H9 (cell line): ENCODE results near the gene FST. TPM values are rescaled to one million over a fixed set of nuclear protein-coding genes. Genes with fewer than 3 reads are reported as not detected.

Experiments used
- DNase-seq: peaks from one replicate; pipeline ENCODE4 v3.0.0-alpha.2; 2017
- H2AFZ ChIP-seq: one replicate; pipeline ENCODE4 v1.6.1; 2013; ENCODE audit warnings: mild to moderate bottlenecking, low read length, control low read depth, moderate library complexity
- H2AK5ac ChIP-seq: 2 replicates; pipeline ENCODE4 v1.6.1; 2013; ENCODE audit warnings: low read length, control low read depth, mixed read lengths; ENCODE audit not compliant: insufficient read length
- H2BK120ac ChIP-seq: one replicate; pipeline ENCODE4 v1.6.1; 2013; ENCODE audit warnings: low read depth, mild to moderate bottlenecking, low read length, control low read depth, inconsistent platforms; ENCODE audit not compliant: poor library complexity, severe bottlenecking
- H2BK12ac ChIP-seq: 2 replicates; pipeline ENCODE4 v1.6.1; 2013; ENCODE audit warnings: low read length, control low read depth, mixed read lengths, low read depth; ENCODE audit not compliant: insufficient read length
- H2BK15ac ChIP-seq: 2 replicates; pipeline ENCODE4 v1.6.1; 2013; ENCODE audit warnings: low read depth, low read length, control low read depth
- H2BK20ac ChIP-seq: one replicate; pipeline ENCODE4 v1.6.1; 2013; ENCODE audit warnings: low read depth, mild to moderate bottlenecking, low read length, control low read depth, inconsistent platforms; ENCODE audit not compliant: poor library complexity, severe bottlenecking
- H2BK5ac ChIP-seq: 2 replicates; pipeline ENCODE4 v1.6.1; 2013; ENCODE audit warnings: low read length, control low read depth, mixed read lengths; ENCODE audit not compliant: insufficient read length
- H3K14ac ChIP-seq: 2 replicates; pipeline ENCODE4 v1.6.1; 2013; ENCODE audit warnings: low read length, control low read depth; ENCODE audit not compliant: insufficient read depth
- H3K18ac ChIP-seq: 2 replicates; pipeline ENCODE4 v1.6.1; 2013; ENCODE audit warnings: low read depth, mild to moderate bottlenecking, mixed read lengths, low read length, control low read depth; ENCODE audit not compliant: insufficient read length
- H3K23ac ChIP-seq: 2 replicates; pipeline ENCODE4 v1.6.1; 2013; ENCODE audit warnings: low read length, control low read depth, mixed read lengths, low read depth; ENCODE audit not compliant: insufficient read length
- H3K23me2 ChIP-seq: 2 replicates; pipeline ENCODE4 v1.6.1; 2013; ENCODE audit warnings: low read depth, mild to moderate bottlenecking, mixed read lengths, low read length, control low read depth; ENCODE audit not compliant: insufficient read length, poor library complexity, severe bottlenecking
- H3K27ac ChIP-seq: 2 replicates; pipeline ENCODE4 v1.5.1; 2013; ENCODE audit warnings: low read length, control low read depth, mixed read lengths, low read depth; ENCODE audit not compliant: insufficient read length
- H3K27me3 ChIP-seq: 2 replicates; pipeline ENCODE4 v1.6.1; 2013; ENCODE audit warnings: low read length, control low read depth, inconsistent platforms; ENCODE audit not compliant: insufficient read depth
- H3K4ac ChIP-seq: 2 replicates; pipeline ENCODE4 v1.6.1; 2013; ENCODE audit warnings: low read depth, mild to moderate bottlenecking, control low read depth, inconsistent platforms, low read length, moderate library complexity
- H3K4me1 ChIP-seq: 2 replicates; pipeline ENCODE4 v1.6.1; 2013; ENCODE audit warnings: low read length, control low read depth, inconsistent platforms; ENCODE audit not compliant: insufficient read depth
- H3K4me2 ChIP-seq: 2 replicates; pipeline ENCODE4 v1.6.1; 2013; ENCODE audit warnings: low read length, control low read depth, mixed read lengths; ENCODE audit not compliant: insufficient read length, insufficient read depth
- H3K56ac ChIP-seq: 2 replicates; pipeline ENCODE4 v1.6.1; 2013; ENCODE audit warnings: low read depth, mild to moderate bottlenecking, mixed read lengths, low read length, control low read depth; ENCODE audit not compliant: insufficient read length
- H3K79me1 ChIP-seq: 2 replicates; pipeline ENCODE4 v1.6.1; 2013; ENCODE audit warnings: low read depth, mild to moderate bottlenecking, moderate library complexity, low read length, control low read depth, inconsistent platforms; ENCODE audit not compliant: insufficient read depth, poor library complexity, severe bottlenecking
- H3K79me2 ChIP-seq: 2 replicates; pipeline ENCODE4 v1.6.1; 2013; ENCODE audit warnings: low read length, control low read depth, inconsistent platforms; ENCODE audit not compliant: insufficient read depth
- H3K9ac ChIP-seq: 2 replicates; pipeline ENCODE4 v1.6.1; 2013; ENCODE audit warnings: low read length, control low read depth, mixed read lengths; ENCODE audit not compliant: insufficient read length; ENCODE audit errors: extremely low read depth
- H3K9me3 ChIP-seq: one replicate; pipeline ENCODE4 v1.6.1; 2013; ENCODE audit warnings: low read depth, low read length, inconsistent platforms; ENCODE audit not compliant: control insufficient read depth
- H3T11ph ChIP-seq: one replicate; pipeline ENCODE4 v1.6.1; 2013; ENCODE audit warnings: mild to moderate bottlenecking, low read length, control low read depth, inconsistent platforms
- H4K20me1 ChIP-seq: one replicate; pipeline ENCODE4 v1.6.1; 2013; ENCODE audit not compliant: control insufficient read depth, insufficient read length, insufficient read depth
- H4K5ac ChIP-seq: 2 replicates; pipeline ENCODE4 v1.6.1; 2013; ENCODE audit warnings: low read depth, mild to moderate bottlenecking, mixed read lengths, low read length, control low read depth; ENCODE audit not compliant: insufficient read length
- H4K8ac ChIP-seq: replicated peaks from 2 replicates; pipeline ENCODE4 v1.6.1; 2013; ENCODE audit warnings: low read length, control low read depth, mixed read lengths, low read depth; ENCODE audit not compliant: insufficient read length
- H4K91ac ChIP-seq: 2 replicates; pipeline ENCODE4 v1.6.1; 2013; ENCODE audit warnings: low read depth, mild to moderate bottlenecking, moderate library complexity, mixed read lengths, low read length, control low read depth; ENCODE audit not compliant: insufficient read length
- H3K27ac Mint-ChIP-seq, 3 experiments: 2 replicates in 2 of 3; 3 replicates in 1 of 3; pipeline ENCODE4 v1.8.0; 2020 to 2021; ENCODE audit warnings: mixed read lengths in 3 of 3, mild to moderate bottlenecking in 1 of 3, moderate library complexity in 1 of 3
- H3K27me3 Mint-ChIP-seq: 2 replicates; pipeline ENCODE4 v1.8.0; 2021; ENCODE audit warnings: low read depth, mild to moderate bottlenecking, moderate library complexity, mixed read lengths
- H3K36me3 Mint-ChIP-seq, 3 experiments: 2 replicates in 2 of 3; 3 replicates in 1 of 3; pipeline ENCODE4 v1.8.0; 2020 to 2021; ENCODE audit warnings: low read depth in 3 of 3, mixed read lengths in 3 of 3; ENCODE audit not compliant: insufficient read depth in 1 of 3
- H3K4me1 Mint-ChIP-seq, 2 experiments: 2 replicates each; pipeline ENCODE4 v1.8.0; 2020; ENCODE audit warnings: mixed read lengths in 2 of 2
- H3K4me3 Mint-ChIP-seq, 2 experiments: 2 replicates in 1 of 2; 3 replicates in 1 of 2; pipeline ENCODE4 v1.8.0; 2020 to 2021; ENCODE audit warnings: mild to moderate bottlenecking in 2 of 2, mixed read lengths in 2 of 2, moderate library complexity in 1 of 2
- H3K9me3 Mint-ChIP-seq, 2 experiments: 2 replicates in 1 of 2; 3 replicates in 1 of 2; pipeline ENCODE4 v1.8.0; 2020; ENCODE audit warnings: mild to moderate bottlenecking in 2 of 2, mixed read lengths in 2 of 2, moderate library complexity in 1 of 2
- CTCF ChIP-seq: fragments of 200-600 bp; sonication (generic); conservative IDR thresholded peaks from 3 replicates; pipeline ENCODE4 v1.8.0; 2021; ENCODE audit warnings: antibody characterized with exemption, mild to moderate bottlenecking
- WGBS: extraction: QIAGEN DNeasy Blood & Tissue Kit; methylation state at CpG from one replicate; pipeline ENCODE4 v1.1.7; 2013; ENCODE audit warnings: missing lambda C conversion rate, low lambda C conversion rate, mixed read lengths; ENCODE audit not compliant: insufficient read length; ENCODE audit errors: extremely low coverage; 5-methylcytosine and 5-hydroxymethylcytosine counted together
- long read RNA-seq: library from polyadenylated mRNA; unstranded; transcript quantifications from one replicate; pipeline ENCODE4 v2.0.0, GENCODE V29; 2020
- total RNA-seq: library from RNA; stranded (reverse); gene quantifications from 2 replicates; pipeline ENCODE4 v1.2.1, GENCODE V29; 2021

Gene FST
- 109 and 111 TPM in 2 replicates for total RNA-seq
- long read RNA-seq, transcript FST-201 (6 exons, 2,519 nt): major isoform, 24 of 69 reads
- long read RNA-seq, partial matches to known transcripts: 13 of 69 reads
- long read RNA-seq, other reads (novel, unspliced or antisense): 29 of 69 reads

GRCh38 chr5:53480416-53481158 is at the start of gene FST:
FST (plus strand) TSS chr5:53480629; CDS start chr5:53480792, 163 bp downstream.
- WGBS: no CpG with 5 or more reads among the region's 64 CpGs
- H3K18ac ChIP-seq: peak within 1 kb of the TSS; percentile 15
- Mint-ChIP-seq H3K27me3 (peaks cover 5% of the 10 kb centered on the region; the same call in 1 of the 2 replicates), H3K9me3 (0 out of 5 replicates have a peak, but pooled peaks cover 0 to 3% of the 10 kb centered on the region in 2 experiments), H3K27ac (peak within 1 kb of the TSS; percentile 91 to 98 (median 94)), H3K36me3 (peaks cover 17 to 36% (median 24%) of the 10 kb centered on the region in 3 experiments; a peak in 6 of 7 replicates), H3K4me3 (peak within 1 kb of the TSS; percentile 98 to 99), H3K4me1 (peaks cover 16 to 24% of the 10 kb centered on the region in 2 experiments)
- H3K9me3 ChIP-seq: no peaks in the 10 kb centered on the region
- peaks cover 31% of the 10 kb centered on the region for H3K23me2 ChIP-seq
- no peaks in the 10 kb centered on the region for H4K20me1 ChIP-seq
- H3K4ac ChIP-seq: no peak within 1 kb of the TSS
- H3K14ac ChIP-seq: peak within 1 kb of the TSS; percentile 88
- H2AK5ac ChIP-seq: no peak within 1 kb of the TSS
- peaks cover 5% of the 10 kb centered on the region; the same call in 1 of the 2 replicates for H3K4me1 ChIP-seq
- H2BK5ac ChIP-seq: no peak within 1 kb of the TSS
- H2BK12ac ChIP-seq: no peak within 1 kb of the TSS
- no peak within 1 kb of the TSS for H3K27ac ChIP-seq
- no peak within 1 kb of the TSS for H3T11ph ChIP-seq
- no peak within 1 kb of the TSS for H4K5ac ChIP-seq
- H3K4me2 ChIP-seq: peak within 1 kb of the TSS; percentile 98
- H2AFZ ChIP-seq: no peak within 1 kb of the TSS
- no peak within 1 kb of the TSS for H4K8ac ChIP-seq
- peak within 1 kb of the TSS; percentile 70 for H3K9ac ChIP-seq
- H2BK20ac ChIP-seq: no peak within 1 kb of the TSS
- H2BK120ac ChIP-seq: no peak within 1 kb of the TSS
- H3K79me1 ChIP-seq: no peaks in the 10 kb centered on the region
- H4K91ac ChIP-seq: no peak within 1 kb of the TSS
- no peak within 1 kb of the TSS for H2BK15ac ChIP-seq
- H3K23ac ChIP-seq: no peak within 1 kb of the TSS
- no peak within 1 kb of the TSS for H3K56ac ChIP-seq
- TF ChIP-seq CTCF: no peak
- peak; percentile 42 for DNase-seq
- 0 out of 2 replicates have a peak, but pooled peaks cover 2% of the 10 kb centered on the region for H3K79me2 ChIP-seq
- H3K27me3 ChIP-seq: no peaks in the 10 kb centered on the region
